Bronchial epithelial cell (primary cell): ENCODE results near the gene WIPF2. TPM values are rescaled to one million over a fixed set of nuclear protein-coding genes. Genes with fewer than 3 reads are reported as not detected.
A peak's percentile ranks its signal among the peaks of the same experiment; 100 is the strongest.
"Not testable (repeated sequence)": the region's sequence is repeated elsewhere in the genome, so short reads cannot be mapped to it uniquely, and the experiment has no call there.

Experiments used
- DNase-seq: peaks from one replicate; pipeline ENCODE4 v3.0.0-alpha.2; 2010; ENCODE audit warnings: low read depth
- FAIRE-seq: peaks from 2 replicates; lab custom pipeline; 2011; peaks lifted over from hg19 to GRCh38; lab: Jason Lieb, UNC
- H3K27me3 ChIP-seq: 2 replicates; pipeline ENCODE4 v1.5.1; 2011; ENCODE audit warnings: low read length; ENCODE audit not compliant: control insufficient read depth, insufficient read depth
- H3K36me3 ChIP-seq: 2 replicates; pipeline ENCODE4 v1.5.1; 2011; ENCODE audit warnings: low read length; ENCODE audit not compliant: control insufficient read depth, insufficient read depth
- H3K4me3 ChIP-seq: 2 replicates; pipeline ENCODE4 v1.5.1; 2011; ENCODE audit warnings: mild to moderate bottlenecking, low read depth, low read length, control low read depth
- CTCF ChIP-seq: IDR thresholded peaks from 2 replicates; pipeline ENCODE4 v1.5.1; 2011; ENCODE audit warnings: mild to moderate bottlenecking, moderate library complexity, low read length, control low read depth, inconsistent platforms; ENCODE audit not compliant: insufficient read depth, severe bottlenecking
- total RNA-seq: library from RNA; depleted of rRNA; stranded (reverse); fragments of >200 nt; gene quantifications from 2 replicates; pipeline ENCODE4 v1.2.1, GENCODE V29; 2014

Gene WIPF2
- total RNA-seq, 1 donor from 2014 or later, result 6.3 TPM

- H3K27me3 ChIP-seq, result no peaks in the 10 kb centered on the region
- FAIRE-seq (peak; percentile 18), DNase-seq (no peak)
- H3K36me3 ChIP-seq, result peaks cover 2% of the 10 kb centered on the region
- TF ChIP-seq CTCF, result no peak
- no peak overlapping the region for H3K4me3 ChIP-seq
These were observed 931 bp upstream of the WIPF2 start for GRCh38 chr17:40218006-40218739.

GRCh38 chr17:40219594-40220338 is 662 bp downstream of the WIPF2 start:
- Histone ChIP-seq H3K4me3 (peak overlapping the region; percentile 59), H3K27me3 (no peaks in the 10 kb centered on the region), H3K36me3 (peaks cover 2% of the 10 kb centered on the region)
- FAIRE-seq (peak; percentile 36), DNase-seq (peak; percentile 60)
- no peak for TF ChIP-seq CTCF

GRCh38 chr17:40224718-40225550 is 5.8 kb downstream of the WIPF2 start:
- Histone ChIP-seq H3K36me3 (peaks cover 2% of the 10 kb centered on the region), H3K4me3 (no peak overlapping the region), H3K27me3 (no peaks in the 10 kb centered on the region)
- FAIRE-seq (peak; percentile 75), DNase-seq (peak; percentile 22)
- TF ChIP-seq CTCF, result no peak

GRCh38 chr17:40229146-40229545 is 10.0 kb downstream of the WIPF2 start:
- not testable (repeated sequence) for H3K27me3 ChIP-seq, H3K36me3 ChIP-seq, DNase-seq, H3K4me3 ChIP-seq, FAIRE-seq

- peaks cover 2% of the 10 kb centered on the region for H3K36me3 ChIP-seq
- no peak overlapping the region for H3K4me3 ChIP-seq
- DNase-seq, result no peak
- FAIRE-seq, result no peak
- no peak for TF ChIP-seq CTCF
- H3K27me3 ChIP-seq, result no peaks in the 10 kb centered on the region
These were observed 11.6 kb downstream of the WIPF2 start for GRCh38 chr17:40230670-40231069.

- not testable (repeated sequence) for FAIRE-seq, DNase-seq, H3K36me3 ChIP-seq, H3K27me3 ChIP-seq, H3K4me3 ChIP-seq
These were observed 12.8 kb downstream of the WIPF2 start for GRCh38 chr17:40231928-40232327.
